ENCODE results near the gene CXCL8.

GRCh38 chr4:73762409-73762808, 22.0 kb downstream of the CXCL8 start:
- TF ChIP-seq USF2 (IDR thresholded peaks at IDR 0.05) (no peak), RARB (CRISPR knock-in tag; IDR thresholded peaks at IDR 0.05) (no peak), ZNF302 (CRISPR knock-in tag; IDR thresholded peaks at IDR 0.05) (no peak), CTCF (IDR thresholded peaks at IDR 0.05) (no peak)

Measured in A549 (cell line).